NB4 (cell line): Measurements from ENCODE around the gene DHRS3.
A peak's percentile ranks its signal among the peaks of the same experiment; 100 is the strongest.

Experiments
- DNase-seq: peaks from one replicate; pipeline ENCODE4 v3.0.0; 2010; ENCODE audit warnings: low read depth
- H3K4me3 ChIP-seq: one replicate; pipeline ENCODE4 v1.5.1; 2011; ENCODE audit warnings: mild to moderate bottlenecking, low read depth, low read length, moderate library complexity
- MAX ChIP-seq: IDR thresholded peaks from 2 replicates; pipeline ENCODE4 v1.6.1; 2011; ENCODE audit warnings: low read depth, low read length
- MYC ChIP-seq: IDR thresholded peaks from 2 replicates; pipeline ENCODE4 v1.6.1; 2011; ENCODE audit warnings: low read depth, low read length
- POLR2A ChIP-seq: IDR thresholded peaks from 2 replicates; pipeline ENCODE4 v1.6.1; 2011; ENCODE audit warnings: mild to moderate bottlenecking; ENCODE audit not compliant: insufficient read length; ENCODE audit errors: extremely low read depth
- TF ChIP-seq, protein P1 (sequence below): IDR thresholded peaks from one replicate; pipeline ENCODE4 v1.5.1; 2012; ENCODE audit warnings: low read depth, low read length

DHRS3 gene, protein sequence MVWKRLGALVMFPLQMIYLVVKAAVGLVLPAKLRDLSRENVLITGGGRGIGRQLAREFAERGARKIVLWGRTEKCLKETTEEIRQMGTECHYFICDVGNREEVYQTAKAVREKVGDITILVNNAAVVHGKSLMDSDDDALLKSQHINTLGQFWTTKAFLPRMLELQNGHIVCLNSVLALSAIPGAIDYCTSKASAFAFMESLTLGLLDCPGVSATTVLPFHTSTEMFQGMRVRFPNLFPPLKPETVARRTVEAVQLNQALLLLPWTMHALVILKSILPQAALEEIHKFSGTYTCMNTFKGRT

DNA sequence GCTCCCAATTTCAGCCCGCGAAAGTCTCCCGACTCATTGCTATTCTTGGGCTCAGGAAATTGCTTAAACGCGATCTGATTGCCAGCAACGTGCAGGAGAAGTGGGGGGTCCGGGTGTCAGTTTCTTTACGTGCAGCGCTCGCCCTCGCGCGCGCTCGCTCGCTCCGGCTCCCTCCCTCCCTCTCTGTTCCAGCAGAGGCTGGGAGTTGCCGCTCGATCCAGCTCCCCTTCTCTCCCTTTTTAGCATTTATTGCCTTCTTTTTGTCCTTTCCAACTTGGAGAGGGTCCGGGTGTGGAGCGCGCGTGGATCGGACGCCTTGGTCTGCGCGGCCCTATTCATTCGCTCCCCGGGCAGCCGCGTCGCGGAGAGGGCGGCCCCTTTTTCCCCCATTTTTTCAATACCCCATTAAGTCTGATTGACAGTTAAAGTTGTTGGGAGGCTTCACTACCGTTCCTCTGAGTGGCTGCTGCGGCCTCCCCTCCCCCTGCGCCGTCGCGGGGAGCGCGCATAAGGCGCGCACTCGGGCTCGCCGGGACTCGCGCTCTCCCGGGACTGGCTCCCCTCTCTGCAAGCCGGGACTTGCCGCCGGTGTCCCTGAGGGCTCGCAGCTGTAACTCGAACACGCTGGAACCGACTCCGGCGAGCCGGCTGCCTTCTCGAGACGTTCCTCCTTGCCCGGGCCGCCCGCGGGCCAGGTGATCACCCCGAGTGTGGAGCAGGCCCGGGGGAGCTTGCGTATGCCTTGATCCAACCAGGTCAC is at the start of gene DHRS3:
Gene DHRS3 (minus strand): TSS at position 310 of the 760 bp plus-strand sequence. CDS start 862 bp downstream, outside the sequence.
- TF ChIP-seq MYC (0 out of 2 replicates have a peak, but pooled peaks have one; percentile 22), POLR2A (peak; percentile 42), MAX (0 out of 2 replicates have a peak, but pooled peaks have one; percentile 52)
- TF ChIP-seq, protein P1, sequence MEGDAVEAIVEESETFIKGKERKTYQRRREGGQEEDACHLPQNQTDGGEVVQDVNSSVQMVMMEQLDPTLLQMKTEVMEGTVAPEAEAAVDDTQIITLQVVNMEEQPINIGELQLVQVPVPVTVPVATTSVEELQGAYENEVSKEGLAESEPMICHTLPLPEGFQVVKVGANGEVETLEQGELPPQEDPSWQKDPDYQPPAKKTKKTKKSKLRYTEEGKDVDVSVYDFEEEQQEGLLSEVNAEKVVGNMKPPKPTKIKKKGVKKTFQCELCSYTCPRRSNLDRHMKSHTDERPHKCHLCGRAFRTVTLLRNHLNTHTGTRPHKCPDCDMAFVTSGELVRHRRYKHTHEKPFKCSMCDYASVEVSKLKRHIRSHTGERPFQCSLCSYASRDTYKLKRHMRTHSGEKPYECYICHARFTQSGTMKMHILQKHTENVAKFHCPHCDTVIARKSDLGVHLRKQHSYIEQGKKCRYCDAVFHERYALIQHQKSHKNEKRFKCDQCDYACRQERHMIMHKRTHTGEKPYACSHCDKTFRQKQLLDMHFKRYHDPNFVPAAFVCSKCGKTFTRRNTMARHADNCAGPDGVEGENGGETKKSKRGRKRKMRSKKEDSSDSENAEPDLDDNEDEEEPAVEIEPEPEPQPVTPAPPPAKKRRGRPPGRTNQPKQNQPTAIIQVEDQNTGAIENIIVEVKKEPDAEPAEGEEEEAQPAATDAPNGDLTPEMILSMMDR, result no peak
- H3K4me3 ChIP-seq, result peak within 1 kb of the TSS; percentile 51
- DNase-seq, result peak; percentile 86

- H3K4me3 ChIP-seq, result no peak overlapping the region
- TF ChIP-seq MYC (no peak), MAX (no peak), POLR2A (no peak)
- TF ChIP-seq, protein P1, result no peak
- no peak for DNase-seq
Measured at GRCh38 chr1:12666141-12666735, 48.2 kb upstream of the DHRS3 start.

- H3K4me3 ChIP-seq, result no peak overlapping the region
- TF ChIP-seq, protein P1, result no peak
- no peak for TF ChIP-seq MYC
- no peak for TF ChIP-seq POLR2A
- TF ChIP-seq MAX, result no peak
- DNase-seq, result no peak
Measured at GRCh38 chr1:12665511-12665910, 47.5 kb upstream of the DHRS3 start.

DNA sequence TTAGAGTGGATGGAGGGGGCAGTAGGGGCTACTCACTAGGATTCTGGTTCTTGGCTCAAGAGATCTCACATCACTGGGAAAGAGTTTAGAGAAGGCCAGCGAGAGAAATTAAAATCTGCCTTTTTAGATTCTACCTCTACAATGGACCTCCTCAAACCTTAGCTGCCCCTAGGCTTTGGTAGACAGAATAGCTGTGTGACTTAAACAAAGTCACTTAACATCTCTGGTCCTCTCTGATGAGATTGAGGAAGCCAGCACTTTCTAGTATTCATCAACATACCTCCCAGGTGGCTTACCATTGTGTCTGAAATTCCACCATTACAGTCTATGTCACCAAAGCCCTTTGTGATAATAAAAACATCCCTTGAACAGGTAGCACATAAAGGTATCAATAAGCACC is 44.5 kb upstream of the DHRS3 start:
- TF ChIP-seq, protein P1, result no peak
- no peak for TF ChIP-seq MAX
- no peak for TF ChIP-seq POLR2A
- no peak for TF ChIP-seq MYC
- H3K4me3 ChIP-seq, result no peak overlapping the region
- no peak for DNase-seq

DNA sequence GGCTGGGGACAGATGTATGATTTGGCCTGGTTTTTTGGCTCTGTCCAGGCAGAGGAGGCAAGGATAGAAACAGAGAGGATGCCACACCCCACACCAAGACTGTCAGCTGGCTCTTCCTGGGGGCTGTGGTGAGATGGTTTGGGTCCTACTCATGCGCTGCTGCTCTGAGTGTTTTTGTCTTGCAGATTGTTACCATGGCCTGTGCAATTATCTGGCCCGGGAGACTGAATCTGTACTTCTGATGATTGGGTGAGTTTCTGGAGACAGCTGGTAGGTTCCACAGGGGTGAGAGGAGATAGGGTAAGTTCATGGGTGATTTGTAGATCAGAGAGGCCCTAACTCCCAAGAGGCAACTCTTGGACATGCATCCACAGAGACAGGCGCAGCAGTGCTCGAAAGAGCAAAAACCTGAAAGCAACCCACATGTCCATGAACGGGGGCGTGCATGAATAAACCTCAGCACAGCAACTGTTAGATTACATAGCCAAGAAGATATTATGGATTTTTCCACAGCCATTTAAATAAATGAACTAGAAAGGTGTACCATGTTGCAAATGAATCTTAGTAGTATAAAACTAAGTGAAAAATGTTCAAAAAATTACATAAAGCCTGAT is 43.7 kb upstream of the DHRS3 start:
- no peak for DNase-seq
- H3K4me3 ChIP-seq, result no peak overlapping the region
- TF ChIP-seq POLR2A (no peak), MAX (no peak), MYC (no peak)
- TF ChIP-seq, protein P1, result no peak
